Omental fat pad (tissue), 4 donors: ENCODE results near the gene WDR89. TPM values are rescaled to one million over a fixed set of nuclear protein-coding genes. Genes with fewer than 3 reads are reported as not detected.
"Not testable (repeated sequence)": the region's sequence is repeated elsewhere in the genome, so short reads cannot be mapped to it uniquely, and the experiment has no call there.

Source experiments
- ATAC-seq: fragments of 150-250 bp; one replicate; pipeline ENCODE4 v1.9.1; 2016; ENCODE audit warnings: mild to moderate bottlenecking, moderate library complexity; ENCODE audit not compliant: low FRiP score
- DNase-seq: peaks from one replicate; pipeline ENCODE4 v3.0.0-alpha.2; 2019; ENCODE audit warnings: low spot score
- CTCF ChIP-seq, 3 donors: fragments of 450-650 bp; IDR thresholded peaks; one replicate each; pipeline ENCODE4 v1.5.1; 2016 to 2017; ENCODE audit warnings: antibody characterized with exemption in 3 of 3, mild to moderate bottlenecking in 3 of 3, moderate library complexity in 2 of 3
- total RNA-seq, 4 donors: library from RNA; depleted of rRNA; stranded (reverse); fragments of >200 nt; gene quantifications; one replicate each; pipeline ENCODE4 v1.1.0, GENCODE V29; 2016

Gene WDR89
- total RNA-seq, 4 donors from 2014 or later: 4.7 to 9.5 (median 6.3) TPM

GRCh38 chr14:63666335-63666734 lies 24.7 kb upstream of the WDR89 start:
- no peak for DNase-seq
- no peak for TF ChIP-seq CTCF (IDR thresholded peaks at IDR 0.05)
- no peak for ATAC-seq

GRCh38 chr14:63663428-63664341 lies 22.0 kb upstream of the WDR89 start:
- ATAC-seq (no peak), DNase-seq (no peak)
- TF ChIP-seq CTCF (IDR thresholded peaks at IDR 0.05): no peak

DNA sequence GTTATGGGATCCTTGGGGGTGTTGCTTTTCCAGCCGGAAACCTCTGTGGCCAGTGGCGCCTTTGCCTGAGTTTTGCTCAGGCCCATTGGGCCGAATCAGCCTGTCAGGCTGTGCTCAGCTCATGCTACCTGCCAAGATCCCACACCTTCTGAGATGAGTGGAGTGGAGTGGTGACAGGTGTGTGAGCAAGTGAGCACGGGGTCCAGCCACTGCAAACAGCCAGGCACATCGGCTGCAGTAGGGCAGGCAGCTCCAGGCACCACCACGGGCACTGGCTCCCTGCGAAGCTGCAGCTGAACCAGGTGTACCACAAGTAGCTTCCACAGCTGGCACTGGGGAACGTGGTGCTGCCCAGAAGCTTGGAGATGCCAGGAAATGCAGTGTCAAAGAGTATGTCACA lies 21.1 kb upstream of the WDR89 start:
- TF ChIP-seq CTCF (IDR thresholded peaks at IDR 0.05): no peak
- DNase-seq (no peak), ATAC-seq (no peak)

GRCh38 chr14:63661881-63662280 lies 20.2 kb upstream of the WDR89 start:
- DNase-seq, ATAC-seq: not testable (repeated sequence)

- DNase-seq (no peak), ATAC-seq (no peak)
- no peak for TF ChIP-seq CTCF (IDR thresholded peaks at IDR 0.05)
These were observed 18.1 kb upstream of the WDR89 start for GRCh38 chr14:63659726-63660125.

GRCh38 chr14:63656194-63656593 lies 14.5 kb upstream of the WDR89 start:
- no peak for ATAC-seq
- no peak for TF ChIP-seq CTCF (IDR thresholded peaks at IDR 0.05)
- DNase-seq: no peak

DNA sequence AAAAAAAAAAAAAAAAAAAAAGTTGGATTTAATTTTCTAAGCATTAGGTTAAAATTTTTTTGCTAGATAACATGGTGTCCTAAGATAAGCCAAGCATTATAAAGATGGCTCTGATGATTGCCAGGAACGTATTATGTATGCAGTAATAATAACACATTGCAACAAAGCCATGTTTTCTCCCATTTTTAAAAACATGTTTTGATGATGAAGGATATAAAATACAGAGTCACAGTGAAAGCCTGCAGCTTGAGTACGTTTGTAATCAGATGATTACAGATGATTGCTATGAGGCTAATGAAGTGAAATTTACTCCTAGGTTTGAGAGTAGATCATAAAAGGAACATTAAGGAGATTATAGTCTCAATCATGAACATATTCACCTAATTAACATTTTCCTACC lies 13.3 kb upstream of the WDR89 start:
- ATAC-seq (no peak), DNase-seq (no peak)
- no peak for TF ChIP-seq CTCF (IDR thresholded peaks at IDR 0.05)
